MCF 10A (cell line): ENCODE data around the gene TFG. TPM values are rescaled to one million over a fixed set of nuclear protein-coding genes. Genes with fewer than 3 reads are reported as not detected.
"Not testable (repeated sequence)": the region's sequence is repeated elsewhere in the genome, so short reads cannot be mapped to it uniquely, and the experiment has no call there.

ENCODE experiments used
- BruUV-seq: library from RNA; stranded (reverse); fragments of 400-500 nt; replicated peaks from 2 replicates; lab custom pipeline; 2021; lab: Mats Ljungman, UMichigan
- CTCF ChIA-PET: fragments of 300-600 bp; sonication (Branson Sonifier 250); formaldehyde crosslinking; extraction: SDS; loops from one replicate; lab custom pipeline; 2021; ENCODE audit warnings: antibody characterized with exemption, inconsistent platforms; lab: Yijun Ruan, JAX
- POLR2A ChIA-PET: fragments of 300-600, 350-650 bp; sonication (Branson Sonifier 250); formaldehyde crosslinking; extraction: SDS; loops from one replicate; lab custom pipeline; 2020; ENCODE audit warnings: antibody characterized with exemption, inconsistent platforms; lab: Yijun Ruan, JAX
- DNase-seq: peaks from one replicate; pipeline ENCODE4 v3.0.0-alpha.2; 2018; ENCODE audit not compliant: unreplicated experiment
- H3K27ac Mint-ChIP-seq: one replicate; pipeline ENCODE4 v1.8.0; 2022; ENCODE audit warnings: mild to moderate bottlenecking, low read depth, mixed read lengths; ENCODE audit not compliant: unreplicated experiment
- H3K27me3 Mint-ChIP-seq: one replicate; pipeline ENCODE4 v1.8.0; 2022; ENCODE audit warnings: mixed read lengths; ENCODE audit not compliant: insufficient read depth, unreplicated experiment
- H3K36me3 Mint-ChIP-seq: one replicate; pipeline ENCODE4 v1.8.0; 2022; ENCODE audit warnings: mild to moderate bottlenecking, moderate library complexity, mixed read lengths; ENCODE audit not compliant: insufficient read depth, unreplicated experiment
- H3K4me1 Mint-ChIP-seq: one replicate; pipeline ENCODE4 v1.8.0; 2022; ENCODE audit warnings: mixed read lengths; ENCODE audit not compliant: insufficient read depth, unreplicated experiment
- H3K4me3 Mint-ChIP-seq: one replicate; pipeline ENCODE4 v1.8.0; 2022; ENCODE audit warnings: mild to moderate bottlenecking, moderate library complexity, mixed read lengths; ENCODE audit not compliant: unreplicated experiment
- H3K9me3 Mint-ChIP-seq: one replicate; pipeline ENCODE4 v1.8.0; 2022; ENCODE audit warnings: mixed read lengths; ENCODE audit not compliant: unreplicated experiment
- CTCF ChIP-seq: fragments of 200-600 bp; IDR thresholded peaks from one replicate; pipeline ENCODE4 v1.8.0; 2022; ENCODE audit warnings: antibody characterized with exemption, mild to moderate bottlenecking; ENCODE audit not compliant: unreplicated experiment
- intact Hi-C: fragments of 100-400 bp; cut with micrococcal nuclease; formaldehyde crosslinking; loops from 2 replicates; pipeline ENCODE4 v1.14.1; 2022
- total RNA-seq: library from RNA; stranded (reverse); gene quantifications from 2 replicates; pipeline ENCODE4 v1.2.3, GENCODE V29; 2022

TFG gene
- total RNA-seq, 1 experiment from 2014 or later: 168 TPM

GRCh38 chr3:100670995-100671394 lies 38.3 kb upstream of the TFG start:
- CTCF ChIA-PET, H3K4me3 Mint-ChIP-seq: not testable (repeated sequence)

GRCh38 chr3:100681496-100681895 lies 27.8 kb upstream of the TFG start:
- TF ChIP-seq CTCF: no peak
- no peaks in the 10 kb centered on the region for H3K4me1 Mint-ChIP-seq
- intact Hi-C loops: no loop called here
- no peak overlapping the region for H3K27ac Mint-ChIP-seq
- no peaks in the 10 kb centered on the region for H3K9me3 Mint-ChIP-seq
- CTCF ChIA-PET: interaction anchor here (1.1 kb wide), 1 partner anchor 78 kb away, joined by 3 read pairs; no protein-coding TSS in a partner anchor
- POLR2A ChIA-PET: no interaction called here
- H3K36me3 Mint-ChIP-seq: no peaks in the 10 kb centered on the region
- no peak overlapping the region for H3K4me3 Mint-ChIP-seq
- H3K27me3 Mint-ChIP-seq: no peaks in the 10 kb centered on the region
- no TSS peak for BruUV-seq
- DNase-seq: no peak

More at GRCh38 chr3:100670995-100671394, 38.3 kb upstream of the TFG start:
- POLR2A ChIA-PET, H3K36me3 Mint-ChIP-seq, H3K4me1 Mint-ChIP-seq, intact Hi-C loops, H3K27me3 Mint-ChIP-seq, BruUV-seq, DNase-seq, H3K9me3 Mint-ChIP-seq, H3K27ac Mint-ChIP-seq: not testable (repeated sequence)

- H3K4me3 Mint-ChIP-seq: no peak overlapping the region
- H3K27me3 Mint-ChIP-seq: no peaks in the 10 kb centered on the region
- CTCF ChIA-PET: interaction anchor here (0.7 to 1.2 kb wide), 3 partner anchors 26 to 79 kb away, joined by 3 read pairs; no protein-coding TSS in a partner anchor
- no peaks in the 10 kb centered on the region for H3K9me3 Mint-ChIP-seq
- no peaks in the 10 kb centered on the region for H3K4me1 Mint-ChIP-seq
- H3K27ac Mint-ChIP-seq: no peak overlapping the region
- no peak for TF ChIP-seq CTCF
- POLR2A ChIA-PET: no interaction called here
- H3K36me3 Mint-ChIP-seq: no peaks in the 10 kb centered on the region
- intact Hi-C loops: no loop called here
- no peak for DNase-seq
- no TSS peak for BruUV-seq
Observed at GRCh38 chr3:100682056-100682853, 27.0 kb upstream of the TFG start.

GRCh38 chr3:100682854-100683760 lies 26.2 kb upstream of the TFG start:
- TF ChIP-seq CTCF: no peak
- POLR2A ChIA-PET: interaction anchor here (0.9 kb wide), 1 partner anchor 45 kb away, joined by 3 read pairs; no protein-coding TSS in a partner anchor
- Mint-ChIP-seq H3K36me3 (peaks cover under 1% of the 10 kb centered on the region), H3K27me3 (no peaks in the 10 kb centered on the region), H3K27ac (no peak overlapping the region), H3K4me3 (no peak overlapping the region), H3K4me1 (no peaks in the 10 kb centered on the region), H3K9me3 (peaks cover 1% of the 10 kb centered on the region)
- no TSS peak for BruUV-seq
- intact Hi-C loops: no loop called here
- CTCF ChIA-PET: interaction anchor here (0.7 to 1.2 kb wide), 3 partner anchors 26 to 80 kb away, joined by 3 read pairs; no protein-coding TSS in a partner anchor
- DNase-seq: no peak
